GM23338 (cell line): ENCODE measurements around the gene VENTX. TPM values are rescaled to one million over a fixed set of nuclear protein-coding genes. Genes with fewer than 3 reads are reported as not detected.

Source experiments
- ATAC-seq: fragments of 200-7000 bp; cut with Tn5 transposase; 3 replicates; pipeline ENCODE4 v1.9.1; 2020
- DNase-seq: peaks from one replicate; pipeline ENCODE4 v3.0.0-alpha.2; 2015; ENCODE audit warnings: low spot score
- H2AFZ ChIP-seq: fragments of 200-600 bp; sonication (generic); 2 replicates; pipeline ENCODE4 v1.8.0; 2016; ENCODE audit warnings: antibody characterized with exemption, mild to moderate bottlenecking, moderate library complexity
- H3F3A ChIP-seq: fragments of 200-600 bp; sonication (generic); replicated peaks from 2 replicates; pipeline ENCODE4 v1.8.0; 2017; ENCODE audit warnings: antibody characterized with exemption, mixed run types, low read depth
- H3K27ac ChIP-seq: fragments of 200-600 bp; sonication (generic); 2 replicates; pipeline ENCODE4 v1.6.1; 2016; ENCODE audit warnings: low read depth
- H3K27me3 ChIP-seq: fragments of 200-600 bp; sonication (generic); 2 replicates; pipeline ENCODE4 v1.8.0; 2016; ENCODE audit warnings: mild to moderate bottlenecking, mixed run types, moderate library complexity; ENCODE audit not compliant: insufficient read depth
- H3K36me3 ChIP-seq: fragments of 200-600 bp; sonication (generic); 2 replicates; pipeline ENCODE4 v1.8.0; 2016; ENCODE audit warnings: mild to moderate bottlenecking; ENCODE audit not compliant: insufficient read depth
- H3K4me1 ChIP-seq: fragments of 200-600 bp; sonication (generic); 2 replicates; pipeline ENCODE4 v1.8.0; 2016; ENCODE audit warnings: mild to moderate bottlenecking, moderate library complexity; ENCODE audit not compliant: insufficient read depth
- H3K4me2 ChIP-seq: fragments of 200-600 bp; sonication (generic); 2 replicates; pipeline ENCODE4 v1.7.1; 2017; ENCODE audit warnings: mixed run types
- H3K4me3 ChIP-seq: fragments of 200-600 bp; sonication (generic); 2 replicates; pipeline ENCODE4 v1.6.1; 2016; ENCODE audit warnings: mixed run types
- H3K79me2 ChIP-seq: fragments of 200-600 bp; sonication (generic); replicated peaks from 2 replicates; pipeline ENCODE4 v1.8.0; 2017; ENCODE audit warnings: mild to moderate bottlenecking; ENCODE audit not compliant: insufficient read depth
- H3K9me2 ChIP-seq: fragments of 200-600 bp; sonication (generic); 2 replicates; pipeline ENCODE4 v1.8.0; 2017; ENCODE audit not compliant: insufficient read depth
- H4K20me1 ChIP-seq: fragments of 200-600 bp; sonication (generic); replicated peaks from 2 replicates; pipeline ENCODE4 v1.8.0; 2017; ENCODE audit warnings: mild to moderate bottlenecking; ENCODE audit not compliant: insufficient read depth
- H3K27ac Mint-ChIP-seq: 2 replicates; pipeline ENCODE4 v1.8.0; 2020; ENCODE audit warnings: inconsistent platforms, mild to moderate bottlenecking, moderate library complexity, mixed read lengths
- H3K27me3 Mint-ChIP-seq: 3 replicates; pipeline ENCODE4 v1.8.0; 2022; ENCODE audit warnings: low read depth, mild to moderate bottlenecking, moderate library complexity, mixed read lengths, inconsistent platforms; ENCODE audit not compliant: insufficient read depth, poor library complexity
- H3K36me3 Mint-ChIP-seq: 3 replicates; pipeline ENCODE4 v1.8.0; 2021; ENCODE audit warnings: low read depth, mild to moderate bottlenecking, inconsistent platforms, moderate library complexity, mixed read lengths
- H3K4me1 Mint-ChIP-seq: 3 replicates; pipeline ENCODE4 v1.8.0; 2020; ENCODE audit warnings: mild to moderate bottlenecking, inconsistent platforms, mixed read lengths
- H3K4me3 Mint-ChIP-seq: 3 replicates; pipeline ENCODE4 v1.8.0; 2021; ENCODE audit warnings: moderate library complexity, mild to moderate bottlenecking, inconsistent platforms, mixed read lengths
- H3K9me3 Mint-ChIP-seq: 3 replicates; pipeline ENCODE4 v1.8.0; 2020; ENCODE audit warnings: moderate library complexity, mild to moderate bottlenecking, inconsistent platforms, mixed read lengths
- CTCF ChIP-seq, 2 experiments: fragments of 200-600 bp in 1 of 2; sonication (generic) in 1 of 2; conservative IDR thresholded peaks; 2 replicates each; pipeline versions ENCODE4 v1.5.1 to v1.6.1; 2016 to 2017; ENCODE audit warnings: antibody characterized with exemption in 2 of 2, low read depth in 2 of 2, mild to moderate bottlenecking in 2 of 2, moderate library complexity in 1 of 2
- ETS1 ChIP-seq: IDR thresholded peaks from 2 replicates; pipeline ENCODE4 v1.6.1; 2016; ENCODE audit warnings: antibody characterized with exemption
- EZH2 ChIP-seq: fragments of 200-600 bp; sonication (generic); IDR thresholded peaks from one replicate; pipeline ENCODE4 v1.8.0; 2017; ENCODE audit warnings: antibody characterized with exemption, mild to moderate bottlenecking, low read depth; ENCODE audit not compliant: unreplicated experiment
- EZH2phosphoT487 ChIP-seq: fragments of 200-600 bp; sonication (generic); IDR thresholded peaks from one replicate; pipeline ENCODE4 v1.8.1; 2018; ENCODE audit warnings: antibody characterized with exemption; ENCODE audit not compliant: unreplicated experiment
- JUNB ChIP-seq: IDR thresholded peaks from one replicate; pipeline ENCODE4 v1.6.1; 2016; ENCODE audit warnings: antibody characterized with exemption; ENCODE audit not compliant: unreplicated experiment
- NANOG ChIP-seq: IDR thresholded peaks from 2 replicates; pipeline ENCODE4 v1.6.1; 2016; ENCODE audit warnings: antibody characterized with exemption, borderline replicate concordance
- POLR2AphosphoS5 ChIP-seq: IDR thresholded peaks from 2 replicates; pipeline ENCODE4 v1.6.1; 2016; ENCODE audit warnings: antibody characterized with exemption, low read depth
- ZNF114 ChIP-seq: fragments of 250-450 bp; sonication (Bioruptor Pico); IDR thresholded peaks from 2 replicates; pipeline ENCODE4 v1.5.0; 2020; ENCODE audit warnings: mild to moderate bottlenecking, moderate library complexity
- ZNF331 ChIP-seq: fragments of 250-450 bp; sonication (Bioruptor Pico); IDR thresholded peaks from 2 replicates; pipeline ENCODE4 v1.5.0; 2020; ENCODE audit warnings: low read depth, mild to moderate bottlenecking, moderate library complexity
- ZNF462 ChIP-seq: fragments of 250-450 bp; sonication (Bioruptor Pico); IDR thresholded peaks from 2 replicates; pipeline ENCODE4 v1.5.0; 2020; ENCODE audit warnings: mild to moderate bottlenecking, moderate library complexity
- polyA plus RNA-seq: library from polyadenylated mRNA; unstranded; fragments of >200 nt; fragmentation: Nextera tagmentation; extraction: Ambion mirVana; gene quantifications from 2 replicates; pipeline ENCODE4 v1.2.1, GENCODE V29; 2016
- total RNA-seq: library from RNA; depleted of rRNA; stranded (reverse); fragments of >200 nt; shearing (Covaris generic); gene quantifications from 2 replicates; pipeline ENCODE4 v1.2.3, GENCODE V29; 2014

VENTX gene
- total and polyA plus RNA-seq, 2 experiments from 2014 or later = 4.8 to 8.1 TPM

- ATAC-seq = no peak
- DNase-seq = no peak
- H3K27ac ChIP-seq = no peak overlapping the region
- H3K4me3 Mint-ChIP-seq = no peak overlapping the region
- no peaks in the 10 kb centered on the region for H3K79me2 ChIP-seq
- no peak overlapping the region for H3K27ac Mint-ChIP-seq
- TF ChIP-seq JUNB = no peak
- TF ChIP-seq NANOG = no peak
- TF ChIP-seq ETS1 = no peak
- no peak for TF ChIP-seq ZNF331 (CRISPR knock-in tag)
- no peak for TF ChIP-seq EZH2
- no peak for TF ChIP-seq POLR2AphosphoS5
- H3K4me1 Mint-ChIP-seq = peaks cover 4% of the 10 kb centered on the region; the same call in 2 of the 3 replicates
- H3F3A ChIP-seq = no peaks in the 10 kb centered on the region
- H3K36me3 ChIP-seq = 0 out of 2 replicates have a peak, but pooled peaks cover 10% of the 10 kb centered on the region
- no peaks in the 10 kb centered on the region for H3K9me3 Mint-ChIP-seq
- no peaks in the 10 kb centered on the region for H3K4me1 ChIP-seq
- H3K9me2 ChIP-seq = no peaks in the 10 kb centered on the region
- no peak overlapping the region for H3K4me3 ChIP-seq
- peaks cover 31% of the 10 kb centered on the region for H3K36me3 Mint-ChIP-seq
- no peak overlapping the region for H3K4me2 ChIP-seq
- no peaks in the 10 kb centered on the region for H3K27me3 ChIP-seq
- H3K27me3 Mint-ChIP-seq = peaks cover 3% of the 10 kb centered on the region
- no peaks in the 10 kb centered on the region for H4K20me1 ChIP-seq
- no peak overlapping the region for H2AFZ ChIP-seq
Observed at GRCh38 chr10:133280391-133281059, 42.9 kb downstream of the VENTX start.

GRCh38 chr10:133281084-133281483 is 43.4 kb downstream of the VENTX start:
- Histone ChIP-seq H3K27me3 (no peaks in the 10 kb centered on the region), H3K9me2 (no peaks in the 10 kb centered on the region), H3K4me3 (no peak overlapping the region), H3K79me2 (no peaks in the 10 kb centered on the region), H4K20me1 (no peaks in the 10 kb centered on the region; the same call in 1 of the 2 replicates), H3K27ac (no peak overlapping the region), H2AFZ (no peak overlapping the region), H3K4me2 (no peak overlapping the region), H3K4me1 (no peaks in the 10 kb centered on the region), H3F3A (0 out of 2 replicates have a peak, but pooled peaks cover 5% of the 10 kb centered on the region), H3K36me3 (peaks cover 12% of the 10 kb centered on the region; the same call in 1 of the 2 replicates)
- ATAC-seq (no peak), DNase-seq (no peak)
- Mint-ChIP-seq H3K36me3 (peaks cover 36% of the 10 kb centered on the region), H3K27me3 (peaks cover 3% of the 10 kb centered on the region), H3K27ac (no peak overlapping the region), H3K4me1 (no peaks in the 10 kb centered on the region), H3K9me3 (no peaks in the 10 kb centered on the region), H3K4me3 (no peak overlapping the region)
- TF ChIP-seq ZNF114 (no peak), JUNB (no peak), EZH2 (no peak), NANOG (no peak), ZNF462 (CRISPR knock-in tag) (no peak), EZH2phosphoT487 (no peak), POLR2AphosphoS5 (no peak), CTCF (conservative IDR thresholded peaks at IDR 0.05; ENCODE audit: low read depth in 2 of 2) (no peak), ZNF331 (CRISPR knock-in tag) (no peak)
